ENCODE measurements around the gene TLR7. TPM values are rescaled to one million over a fixed set of nuclear protein-coding genes. Genes with fewer than 3 reads are reported as not detected.

The TLR7 gene
- total and polyA plus RNA-seq, 10 of the 15 experiments (the other 5 are each of a cell fraction or from before 2014, with no cell fraction given) = 12.0 to 44.4 (median 22.6) TPM

GRCh38 chrX:12903646-12904045 lies 36.8 kb downstream of the TLR7 start:
- Histone ChIP-seq H3K27me3 (replicated peaks in 1 of 2; ENCODE audit: control insufficient read depth in 2 of 2, insufficient read depth in 2 of 2, low read length in 1 of 2) (no peaks in the 10 kb centered on the region), H3K9ac (ENCODE audit: control insufficient read depth, insufficient read depth, low read length) (no peak overlapping the region), H3K9me3 (replicated peaks; ENCODE audit: control insufficient read depth, insufficient read depth, low read length) (no peaks in the 10 kb centered on the region), H3K27ac (ENCODE audit: control insufficient read depth, insufficient read depth) (no peak overlapping the region), H3K79me2 (ENCODE audit: control insufficient read depth, insufficient read depth, low read length) (no peaks in the 10 kb centered on the region), H3K4me1 (ENCODE audit: control insufficient read depth, insufficient read depth, low read length) (no peaks in the 10 kb centered on the region), H3K36me3 (ENCODE audit: control insufficient read depth in 2 of 2, insufficient read depth in 2 of 2, low read length in 1 of 2) (no peaks in the 10 kb centered on the region), H2AFZ (ENCODE audit: control insufficient read depth, low read depth, low read length) (no peak overlapping the region), H4K20me1 (ENCODE audit: control insufficient read depth, insufficient read depth) (no peaks in the 10 kb centered on the region), H3K4me3 (no peak overlapping the region), H3K4me2 (ENCODE audit: control insufficient read depth, insufficient read depth) (no peak overlapping the region)
- TF ChIP-seq CBFB (IDR thresholded peaks at IDR 0.05; ENCODE audit: low read depth) = no peak
- no peak for TF ChIP-seq ZBED1 (IDR thresholded peaks at IDR 0.05; ENCODE audit: borderline replicate concordance)
- no peak for TF ChIP-seq STAT1 (conservative IDR thresholded peaks at IDR 0.05)
- TF ChIP-seq NFYA (IDR thresholded peaks at IDR 0.05; ENCODE audit: borderline replicate concordance, low read depth, low read length) = no peak
- TF ChIP-seq E2F8 (IDR thresholded peaks at IDR 0.05; ENCODE audit: low read depth, partially characterized antibody) = no peak
- no peak for TF ChIP-seq NFIC (IDR thresholded peaks at IDR 0.05; ENCODE audit: low read depth, low read length)
- TF ChIP-seq BHLHE40 (IDR thresholded peaks at IDR 0.05; ENCODE audit: borderline replicate concordance in 1 of 2, low read depth in 2 of 2, low read length in 1 of 2) = no peak
- TF ChIP-seq TCF7 (IDR thresholded peaks at IDR 0.05; ENCODE audit: borderline replicate concordance) = no peak
- TF ChIP-seq LARP7 (IDR thresholded peaks at IDR 0.05) = no peak
- no peak for TF ChIP-seq TBL1XR1 (IDR thresholded peaks at IDR 0.05; ENCODE audit: low read depth, low read length)
- no peak for TF ChIP-seq BCL11A (IDR thresholded peaks at IDR 0.05; ENCODE audit: low read depth, low read length)
- TF ChIP-seq CBX3 (IDR thresholded peaks at IDR 0.05; ENCODE audit: borderline replicate concordance, low read depth) = no peak
- TF ChIP-seq, protein P1, sequence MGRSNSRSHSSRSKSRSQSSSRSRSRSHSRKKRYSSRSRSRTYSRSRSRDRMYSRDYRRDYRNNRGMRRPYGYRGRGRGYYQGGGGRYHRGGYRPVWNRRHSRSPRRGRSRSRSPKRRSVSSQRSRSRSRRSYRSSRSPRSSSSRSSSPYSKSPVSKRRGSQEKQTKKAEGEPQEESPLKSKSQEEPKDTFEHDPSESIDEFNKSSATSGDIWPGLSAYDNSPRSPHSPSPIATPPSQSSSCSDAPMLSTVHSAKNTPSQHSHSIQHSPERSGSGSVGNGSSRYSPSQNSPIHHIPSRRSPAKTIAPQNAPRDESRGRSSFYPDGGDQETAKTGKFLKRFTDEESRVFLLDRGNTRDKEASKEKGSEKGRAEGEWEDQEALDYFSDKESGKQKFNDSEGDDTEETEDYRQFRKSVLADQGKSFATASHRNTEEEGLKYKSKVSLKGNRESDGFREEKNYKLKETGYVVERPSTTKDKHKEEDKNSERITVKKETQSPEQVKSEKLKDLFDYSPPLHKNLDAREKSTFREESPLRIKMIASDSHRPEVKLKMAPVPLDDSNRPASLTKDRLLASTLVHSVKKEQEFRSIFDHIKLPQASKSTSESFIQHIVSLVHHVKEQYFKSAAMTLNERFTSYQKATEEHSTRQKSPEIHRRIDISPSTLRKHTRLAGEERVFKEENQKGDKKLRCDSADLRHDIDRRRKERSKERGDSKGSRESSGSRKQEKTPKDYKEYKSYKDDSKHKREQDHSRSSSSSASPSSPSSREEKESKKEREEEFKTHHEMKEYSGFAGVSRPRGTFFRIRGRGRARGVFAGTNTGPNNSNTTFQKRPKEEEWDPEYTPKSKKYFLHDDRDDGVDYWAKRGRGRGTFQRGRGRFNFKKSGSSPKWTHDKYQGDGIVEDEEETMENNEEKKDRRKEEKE (IDR thresholded peaks at IDR 0.05) = no peak
- no peak for TF ChIP-seq EZH2 (IDR thresholded peaks at IDR 0.05; ENCODE audit: borderline replicate concordance, control insufficient read depth, low read depth, low read length)
- no peak for TF ChIP-seq EED (IDR thresholded peaks at IDR 0.05; ENCODE audit: low read depth)
- TF ChIP-seq, protein P2, sequence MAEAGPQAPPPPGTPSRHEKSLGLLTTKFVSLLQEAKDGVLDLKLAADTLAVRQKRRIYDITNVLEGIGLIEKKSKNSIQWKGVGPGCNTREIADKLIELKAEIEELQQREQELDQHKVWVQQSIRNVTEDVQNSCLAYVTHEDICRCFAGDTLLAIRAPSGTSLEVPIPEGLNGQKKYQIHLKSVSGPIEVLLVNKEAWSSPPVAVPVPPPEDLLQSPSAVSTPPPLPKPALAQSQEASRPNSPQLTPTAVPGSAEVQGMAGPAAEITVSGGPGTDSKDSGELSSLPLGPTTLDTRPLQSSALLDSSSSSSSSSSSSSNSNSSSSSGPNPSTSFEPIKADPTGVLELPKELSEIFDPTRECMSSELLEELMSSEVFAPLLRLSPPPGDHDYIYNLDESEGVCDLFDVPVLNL (IDR thresholded peaks at IDR 0.05; ENCODE audit: low read depth, low read length) = no peak
- ChIA-PET SMC1A (ENCODE audit: uncharacterized antibody, unreplicated experiment) (interaction anchor here (0.7 to 2.8 kb wide), 9 partner anchors 10 to 584 kb away, joined by 3 to 28 read pairs (median 7); no protein-coding TSS in a partner anchor), CTCF (interaction anchor here (0.8 to 2.9 kb wide), 16 partner anchors 10 to 603 kb away, joined by 3 to 47 read pairs (median 4); no protein-coding TSS in a partner anchor), POLR2A (no interaction called here), RAD21 (ENCODE audit: unreplicated experiment) (interaction anchor here (0.6 to 3.7 kb wide), 4 partner anchors 89 to 585 kb away, joined by 3 to 19 read pairs (median 4); partner anchors contain the start of gene PRPS2)
- WGBS (ENCODE audit: insufficient coverage, insufficient replicate concordance, low lambda C conversion rate, missing lambda C conversion rate) = 54% methylated on average over 8 of the region's 8 CpGs
- intact Hi-C loops (cut with micrococcal nuclease; ENCODE audit: unreplicated experiment) (loop anchor here (5.0 to 10.0 kb wide), 2 partner anchors 389 to 584 kb away; no protein-coding TSS in a partner anchor), in situ Hi-C loops (cut with MboI) (loop anchor here (5.0 to 25.0 kb wide), 2 partner anchors 201 to 816 kb away; no protein-coding TSS in a partner anchor)
- DNase-seq (ENCODE audit: low read depth, low spot score) = no peak
- no peak for ATAC-seq
- BruUV-seq (replicated peaks) = no TSS peak
- no peak for FAIRE-seq

Data from GM12878 (cell line).